ENCODE data around the gene CASD1. TPM values are rescaled to one million over a fixed set of nuclear protein-coding genes. Genes with fewer than 3 reads are reported as not detected.

The CASD1 gene
- total RNA-seq = 13.8 and 13.9 TPM in 2 replicates

DNA sequence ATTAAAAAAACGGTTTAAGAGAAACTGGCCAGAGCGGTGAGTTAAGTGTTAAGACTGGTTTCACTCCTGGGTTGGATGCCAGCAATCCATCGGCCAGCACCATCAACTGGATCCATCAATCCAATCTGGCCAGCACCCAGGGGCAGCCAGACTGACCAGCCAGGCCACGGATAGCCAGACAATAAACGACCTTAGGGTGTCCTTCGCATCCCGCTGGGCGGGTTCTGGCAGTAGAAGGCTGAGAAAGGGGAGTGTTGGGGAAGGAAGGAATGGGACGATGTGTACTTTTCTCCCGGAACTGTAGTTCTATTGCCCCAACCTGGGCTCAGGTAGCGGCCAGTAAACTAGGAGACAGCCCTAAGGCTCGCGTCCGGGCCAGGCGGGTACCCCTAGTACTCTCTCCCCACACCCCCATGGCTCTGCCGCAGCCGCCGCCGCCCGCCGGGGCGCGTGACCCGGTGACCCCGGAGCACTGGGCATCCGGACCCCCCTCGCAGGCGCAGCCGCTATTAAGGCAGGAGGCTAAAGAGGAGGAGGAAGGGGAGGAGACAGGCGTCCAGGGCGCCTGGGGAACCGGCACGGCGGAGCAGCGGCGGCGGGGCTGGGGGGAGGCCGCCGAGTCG is at the start of gene CASD1:
Gene CASD1 (plus strand): TSS at position 546 of the 623 bp plus-strand sequence. CDS start 276 bp downstream, outside the sequence.
- DNase-seq (ENCODE audit: low read depth in 2 of 2) = no peak

GRCh38 chr7:94466516-94466915 is 43.1 kb upstream of the CASD1 start:
- no peak for DNase-seq (ENCODE audit: low read depth in 2 of 2)

GRCh38 chr7:94471604-94472003 is 38.0 kb upstream of the CASD1 start:
- no peak for DNase-seq (ENCODE audit: low read depth in 2 of 2)

- DNase-seq (ENCODE audit: low read depth in 2 of 2) = no peak
Measured at GRCh38 chr7:94472608-94473007, 37.0 kb upstream of the CASD1 start.

DNA sequence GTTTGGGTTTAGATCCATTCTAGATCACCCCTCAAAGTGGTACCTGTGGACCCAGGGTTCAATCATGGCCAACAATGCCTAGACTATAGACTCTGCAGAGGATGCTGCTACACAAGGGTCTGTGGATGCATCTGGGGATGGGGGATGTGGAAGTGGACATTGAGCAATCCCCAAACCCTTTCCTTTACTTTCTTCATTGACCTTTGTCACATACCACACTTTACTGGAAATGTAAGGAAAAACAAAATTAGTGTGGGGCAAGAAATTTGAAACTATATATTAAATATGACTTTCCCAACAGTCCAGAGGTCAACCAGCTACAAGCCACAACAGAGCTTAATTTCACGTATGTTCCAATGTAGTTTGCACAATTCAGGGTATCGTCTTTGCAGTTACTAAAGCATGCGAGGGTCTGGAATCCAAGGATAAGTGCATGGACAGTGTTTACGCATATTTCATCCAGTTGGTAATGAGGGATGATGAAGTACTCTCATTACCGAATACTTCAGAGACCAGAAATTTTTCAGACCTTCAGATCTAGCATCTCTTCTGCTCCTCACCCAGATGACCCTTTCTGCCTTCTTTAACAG is 33.3 kb upstream of the CASD1 start:
- no peak for DNase-seq (ENCODE audit: low read depth in 2 of 2)

GRCh38 chr7:94477878-94478277 is 31.7 kb upstream of the CASD1 start:
- no peak for DNase-seq (ENCODE audit: low read depth in 2 of 2)

GRCh38 chr7:94478648-94479214 is 30.9 kb upstream of the CASD1 start:
- no peak for DNase-seq (ENCODE audit: low read depth in 2 of 2)

DNA sequence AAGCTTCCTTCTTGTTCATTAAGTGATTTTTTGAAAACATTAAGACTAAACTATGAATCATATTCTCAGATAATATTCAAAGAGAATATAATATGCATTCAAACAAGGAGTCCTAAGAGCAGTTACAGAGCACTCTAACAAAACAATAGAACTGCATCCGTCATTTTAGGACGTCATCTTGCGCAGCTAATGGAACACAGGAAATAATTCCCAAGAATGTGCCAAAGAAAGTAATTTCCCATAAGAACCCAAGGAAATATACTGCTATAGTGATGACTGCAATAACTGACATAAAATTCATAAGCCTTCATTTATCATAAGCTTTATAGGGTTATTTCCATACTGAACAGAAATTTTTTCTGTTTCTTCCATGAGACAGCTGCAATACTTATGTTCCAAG is 28.3 kb upstream of the CASD1 start:
- peak in 1 of 2 donors; percentile 52 for DNase-seq (ENCODE audit: low read depth in 2 of 2)

GRCh38 chr7:94482796-94483195 is 26.8 kb upstream of the CASD1 start:
- DNase-seq (ENCODE audit: low read depth in 2 of 2) = no peak

DNA sequence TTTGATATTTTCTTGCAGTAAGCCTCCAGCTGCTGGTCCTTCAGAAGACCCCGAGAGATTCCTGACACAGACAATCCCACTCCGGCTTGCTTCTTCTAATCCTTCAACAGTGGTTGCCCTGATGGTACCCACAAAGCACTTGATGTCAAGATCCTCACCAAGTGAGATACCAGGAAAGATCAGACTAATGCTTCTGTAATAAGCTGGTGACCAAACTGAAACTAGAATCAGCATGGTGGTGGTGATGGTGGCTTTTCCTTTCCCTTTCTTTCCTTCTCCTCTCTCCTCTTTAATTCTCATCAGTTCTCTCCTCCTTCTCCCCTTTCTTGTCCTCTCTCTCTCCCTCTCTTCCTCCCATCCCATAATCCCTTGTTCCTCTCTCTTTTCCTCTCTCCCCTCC is 25.8 kb upstream of the CASD1 start:
- DNase-seq (ENCODE audit: low read depth in 2 of 2) = no peak

GRCh38 chr7:94486216-94486615 is 23.4 kb upstream of the CASD1 start:
- DNase-seq (ENCODE audit: low read depth in 2 of 2) = no peak

GRCh38 chr7:94491410-94491809 is 18.2 kb upstream of the CASD1 start:
- DNase-seq (ENCODE audit: low read depth in 2 of 2) = no peak

DNA sequence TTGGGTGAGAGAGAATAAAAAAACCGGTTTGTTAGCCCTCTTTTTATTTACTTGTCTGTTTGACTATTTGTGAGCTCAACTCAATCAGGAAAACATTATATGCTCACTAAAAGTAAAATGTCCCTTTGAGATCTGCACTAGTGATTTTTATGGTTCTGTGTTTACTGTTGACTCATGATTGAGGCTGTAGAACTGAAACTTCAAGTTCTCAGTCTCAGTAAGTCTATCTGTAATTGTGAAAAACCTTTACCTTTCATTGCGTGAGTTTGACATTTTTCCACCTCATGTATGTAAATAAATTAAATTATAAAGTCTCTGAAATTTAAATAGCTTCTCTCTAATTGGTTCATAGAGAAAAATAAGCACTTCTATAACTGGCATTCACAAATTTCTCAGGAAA is 17.0 kb upstream of the CASD1 start:
- no peak for DNase-seq (ENCODE audit: low read depth in 2 of 2)

- DNase-seq (ENCODE audit: low read depth in 2 of 2) = no peak
Measured at GRCh38 chr7:94497874-94498670, 11.5 kb upstream of the CASD1 start.

- DNase-seq (ENCODE audit: low read depth in 2 of 2) = no peak
Measured at GRCh38 chr7:94498918-94499317, 10.7 kb upstream of the CASD1 start.

GRCh38 chr7:94507462-94507861 is 2.1 kb upstream of the CASD1 start:
- no peak for DNase-seq (ENCODE audit: low read depth in 2 of 2)

- no peak for DNase-seq (ENCODE audit: low read depth in 2 of 2)
Measured at GRCh38 chr7:94507962-94508361, 1.6 kb upstream of the CASD1 start.

- DNase-seq (ENCODE audit: low read depth in 2 of 2) = peak; percentile 28 to 71
Measured at GRCh38 chr7:94509887-94510581, 425 bp downstream of the CASD1 start.

DNA sequence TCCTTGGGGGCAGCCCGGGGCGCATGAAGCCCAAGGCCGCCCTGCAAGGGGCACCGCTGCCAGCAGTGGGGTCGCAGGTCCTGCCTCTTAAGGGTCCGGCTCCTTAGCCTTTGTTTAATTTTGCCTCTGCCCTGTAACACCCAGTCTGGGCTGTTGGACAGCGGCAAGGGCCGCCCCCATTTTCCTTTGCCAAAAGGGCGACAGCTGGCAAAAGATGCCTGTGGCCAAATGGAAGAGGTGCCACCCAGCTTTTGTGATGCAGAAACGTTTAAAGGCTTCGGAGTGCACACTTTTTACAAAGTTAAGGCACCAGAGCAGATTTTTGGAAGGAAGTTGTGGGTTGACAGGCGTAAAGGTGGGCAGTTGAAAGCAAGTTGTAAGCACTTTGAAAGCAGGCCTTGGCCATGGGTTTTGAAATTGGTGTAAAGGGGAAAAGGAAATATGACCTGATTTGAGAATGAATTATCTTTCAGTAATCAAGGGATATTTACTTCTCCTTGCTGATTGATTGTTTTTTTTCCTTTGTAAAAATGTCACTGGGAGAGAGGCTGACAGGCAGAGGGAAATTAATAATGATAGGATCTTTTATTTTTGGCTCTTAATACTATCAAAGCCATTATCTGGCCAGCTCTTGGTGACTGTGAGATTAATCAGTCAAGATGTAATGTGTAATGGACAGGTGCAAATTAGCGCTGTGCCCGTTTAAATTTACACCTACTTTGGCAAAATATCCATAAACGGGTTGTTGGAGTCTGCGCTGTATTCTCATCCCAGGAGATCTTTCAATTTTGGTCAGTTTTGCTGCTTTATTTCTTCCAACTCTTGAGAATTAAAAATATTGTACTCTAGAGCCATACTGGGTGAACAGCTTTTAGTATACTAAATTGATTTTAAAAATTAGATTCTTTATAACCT is 1.2 kb downstream of the CASD1 start:
- peak in 1 of 2 donors; percentile 24 for DNase-seq (ENCODE audit: low read depth in 2 of 2)

- DNase-seq (ENCODE audit: low read depth in 2 of 2) = peak in 1 of 2 donors; percentile 24
Measured at GRCh38 chr7:94511718-94512117, 2.1 kb downstream of the CASD1 start.

All from dermis microvascular lymphatic vessel endothelial cell (primary cell).